Measurements from ENCODE around the gene JAZF1. TPM values are rescaled to one million over a fixed set of nuclear protein-coding genes. Genes with fewer than 3 reads are reported as not detected.
A peak's percentile ranks its signal among the peaks of the same experiment; 100 is the strongest.

The JAZF1 gene
- total RNA-seq (10 to 100 TPM; 18.3 to 46.2 (median 29.3) TPM), polyA plus RNA-seq (10 to 100 TPM; 10.3 to 20.4 TPM)
- long read RNA-seq, donor 1, transcript JAZF1-201 (5 exons, 3,125 nt) = major isoform, 36 of 43 reads
- long read RNA-seq, donor 1, partial matches to known transcripts = 4 of 43 reads
- long read RNA-seq, donor 1, other reads (novel, unspliced or antisense) = 3 of 43 reads
- long read RNA-seq, donor 2, transcript JAZF1-201 (5 exons, 3,125 nt) = major isoform, 66 of 92 reads
- long read RNA-seq, donor 2, partial matches to known transcripts = 11 of 92 reads
- long read RNA-seq, donor 2, other reads (novel, unspliced or antisense) = 14 of 92 reads
- long read RNA-seq, donor 3, transcript JAZF1-201 (5 exons, 3,125 nt) = major isoform, 30 of 37 reads
- long read RNA-seq, donor 3, partial matches to known transcripts = 3 of 37 reads
- long read RNA-seq, donor 3, other reads (novel, unspliced or antisense) = 4 of 37 reads

GRCh38 chr7:28180364-28181147 lies at the start of gene JAZF1:
Gene JAZF1 (minus strand): TSS chr7:28180795.
- Histone ChIP-seq H3K4me3 (peak within 1 kb of the TSS; percentile 59 to 96 (median 76)), H3K27ac (peak within 1 kb of the TSS; percentile 77 to 94 (median 86)), H3K4me1 (peaks cover 0 to 54% (median 36%) of the 10 kb centered on the region in 12 donors), H3K9me3 (no peaks in the 10 kb centered on the region), H3K36me3 (no peaks in the 10 kb centered on the region), H3K27me3 (no peaks in the 10 kb centered on the region)
- TF ChIP-seq POLR2A (IDR thresholded peaks at IDR 0.05) (no peak), CTCF (IDR thresholded peaks at IDR 0.05) (no peak)
- ATAC-seq (peak; percentile 36 to 74 (median 66)), DNase-seq (peak; percentile 76 to 84 (median 78))
- 0 to 2% (median 1%) methylated on average over 26 to 58 of the region's 64 CpGs for WGBS, 4 donors
- intact Hi-C loops (cut with DNase I) = loop anchor here in 3 of 10 donors (5.0 kb wide), 2 partner anchors 83 to 92 kb away; no protein-coding TSS in a partner anchor

DNA sequence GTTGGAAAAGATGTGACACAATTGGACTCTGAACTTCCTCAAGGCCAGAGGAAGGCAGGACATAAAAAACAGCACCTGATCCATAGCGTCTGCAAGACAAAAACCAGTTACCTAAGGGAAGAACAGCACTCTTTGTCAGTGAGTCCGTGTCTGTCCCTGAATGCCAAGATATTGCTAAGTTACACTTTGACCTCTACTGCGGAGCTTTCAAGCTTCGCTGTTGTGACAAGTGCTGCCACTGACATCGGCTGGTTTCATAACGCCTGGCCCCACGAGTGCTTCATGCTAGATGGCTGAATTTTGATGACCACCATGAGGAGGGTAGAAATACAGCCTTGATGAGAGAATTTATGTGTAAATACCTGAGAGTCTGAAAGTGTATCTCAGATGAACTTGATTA lies 49.7 kb upstream of the JAZF1 start:
- no peaks in the 10 kb centered on the region for H3K4me1 ChIP-seq
- ATAC-seq = no peak
- no peak for DNase-seq
- no peaks in the 10 kb centered on the region for H3K9me3 ChIP-seq
- WGBS, 4 donors = 80 to 90% (median 84%) methylated on average over 7 of the region's 7 CpGs
- no peaks in the 10 kb centered on the region for H3K27me3 ChIP-seq
- no peaks in the 10 kb centered on the region for H3K36me3 ChIP-seq
- H3K27ac ChIP-seq = no peak overlapping the region
- intact Hi-C loops (cut with DNase I) = no loop called here
- TF ChIP-seq CTCF (IDR thresholded peaks at IDR 0.05) = no peak
- TF ChIP-seq POLR2A (IDR thresholded peaks at IDR 0.05) = no peak
- H3K4me3 ChIP-seq = no peak overlapping the region

GRCh38 chr7:28228396-28228795 lies 47.8 kb upstream of the JAZF1 start:
- ATAC-seq (no peak), DNase-seq (no peak)
- TF ChIP-seq POLR2A (IDR thresholded peaks at IDR 0.05) = no peak
- TF ChIP-seq CTCF (IDR thresholded peaks at IDR 0.05) = no peak
- Histone ChIP-seq H3K9me3 (no peaks in the 10 kb centered on the region), H3K36me3 (no peaks in the 10 kb centered on the region), H3K4me3 (no peak overlapping the region), H3K4me1 (no peaks in the 10 kb centered on the region), H3K27me3 (no peaks in the 10 kb centered on the region), H3K27ac (no peak overlapping the region)
- intact Hi-C loops (cut with DNase I) = no loop called here
- WGBS, 4 donors = 49 to 78% (median 49%) methylated on average over 2 of the region's 2 CpGs

GRCh38 chr7:28226003-28226402 lies 45.4 kb upstream of the JAZF1 start:
- no peak for TF ChIP-seq POLR2A (IDR thresholded peaks at IDR 0.05)
- Histone ChIP-seq H3K4me1 (no peaks in the 10 kb centered on the region), H3K9me3 (no peaks in the 10 kb centered on the region), H3K27me3 (no peaks in the 10 kb centered on the region), H3K4me3 (no peak overlapping the region), H3K36me3 (no peaks in the 10 kb centered on the region), H3K27ac (no peak overlapping the region)
- ATAC-seq = no peak
- no peak for DNase-seq
- WGBS, 4 donors = 95 to 100% (median 98%) methylated on average over 1 of the region's 1 CpG
- intact Hi-C loops (cut with DNase I) = no loop called here
